GM18508 (cell line): Measurements from ENCODE around the gene AXDND1.

Experiments
- ATAC-seq: cut with Tn5 transposase; IDR thresholded peaks from one replicate; pipeline ENCODE4 v1.9.1; 2021; ENCODE audit warnings: moderate number of reproducible peaks; ENCODE audit not compliant: insufficient read depth, unreplicated experiment

The AXDND1 gene

DNA sequence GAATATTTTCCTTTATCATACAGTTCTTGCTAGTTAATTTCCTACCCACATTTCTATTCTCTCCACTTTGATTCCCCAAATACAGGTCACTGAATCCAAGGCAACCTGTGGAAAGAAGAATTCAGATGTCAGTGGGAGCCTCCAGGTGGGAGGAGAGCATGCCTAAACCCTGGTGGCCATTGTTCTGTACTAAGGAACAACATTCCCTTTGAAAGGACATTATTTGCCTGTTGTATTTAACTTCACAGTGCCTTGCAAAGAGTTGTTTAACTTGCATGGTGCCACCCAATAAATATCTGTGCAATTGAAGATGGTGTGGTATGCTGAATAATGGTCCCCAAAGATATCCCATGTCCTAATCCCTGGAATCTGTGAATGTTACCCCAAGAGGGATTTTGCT is 188.7 kb downstream of the AXDND1 start:
- no peak for ATAC-seq

DNA sequence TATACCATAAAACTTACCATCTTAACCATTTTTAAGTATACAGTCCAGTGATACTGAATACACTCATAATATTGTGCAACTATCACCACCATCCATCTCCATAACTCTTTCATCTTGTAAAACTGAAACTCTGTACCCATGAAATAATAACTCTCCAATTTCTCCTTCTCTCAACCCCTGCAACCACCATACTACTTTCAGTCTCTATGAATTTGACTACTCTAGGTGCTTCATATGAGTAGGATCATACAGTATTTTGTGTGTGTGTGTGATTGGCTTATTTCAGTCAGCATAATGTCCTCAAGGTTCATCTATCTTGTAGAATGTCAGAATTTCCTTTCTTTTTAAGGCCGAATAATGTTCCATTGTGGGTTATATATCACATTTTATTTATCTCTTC is 192.3 kb downstream of the AXDND1 start:
- ATAC-seq: no peak

DNA sequence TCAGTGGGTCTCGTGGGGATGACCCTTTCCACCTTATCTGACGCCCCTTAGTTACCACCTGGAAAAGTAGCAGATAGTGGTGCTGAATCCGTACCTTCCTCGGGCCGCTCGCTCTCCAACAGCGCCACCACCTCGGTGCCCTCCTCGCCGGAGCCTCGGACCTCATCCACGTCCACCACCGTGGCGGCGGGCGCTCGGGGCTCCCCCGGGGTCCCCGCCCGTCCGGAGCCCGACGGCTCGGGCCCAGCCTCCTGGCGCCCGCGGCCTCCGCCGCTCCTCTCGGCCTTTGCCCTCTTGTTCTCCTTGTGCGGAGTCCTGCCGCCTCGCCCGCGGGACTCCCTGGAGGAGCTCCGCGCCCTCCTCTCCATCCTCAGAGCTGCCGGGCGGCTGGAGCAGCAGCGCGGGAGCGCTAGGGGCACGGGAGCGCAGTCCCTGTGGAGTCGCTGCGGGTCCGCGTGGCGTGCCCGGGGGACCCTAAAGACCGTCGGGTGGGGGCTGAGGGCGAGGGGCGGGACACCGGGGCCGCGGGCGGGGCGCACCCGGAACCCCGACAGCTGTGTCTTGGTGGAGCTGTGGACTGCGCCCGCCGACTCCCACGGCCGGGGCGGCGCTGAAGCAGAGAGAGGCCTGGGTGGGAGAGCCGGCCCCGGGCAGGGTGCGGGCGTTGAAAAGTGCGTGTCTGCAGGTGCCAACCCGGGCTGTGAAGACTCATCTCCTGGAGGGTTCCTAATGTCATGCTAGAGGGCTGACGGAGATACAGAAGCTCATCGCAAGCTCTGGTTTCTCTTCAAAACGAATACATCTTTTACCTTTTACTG is 209.9 kb downstream of the AXDND1 start, which contains the start of gene NPHS2:
NPHS2 (minus strand) TSS at position 452 of the 818 bp plus-strand sequence; CDS start at position 368, 84 bp downstream.
- no peak for ATAC-seq

DNA sequence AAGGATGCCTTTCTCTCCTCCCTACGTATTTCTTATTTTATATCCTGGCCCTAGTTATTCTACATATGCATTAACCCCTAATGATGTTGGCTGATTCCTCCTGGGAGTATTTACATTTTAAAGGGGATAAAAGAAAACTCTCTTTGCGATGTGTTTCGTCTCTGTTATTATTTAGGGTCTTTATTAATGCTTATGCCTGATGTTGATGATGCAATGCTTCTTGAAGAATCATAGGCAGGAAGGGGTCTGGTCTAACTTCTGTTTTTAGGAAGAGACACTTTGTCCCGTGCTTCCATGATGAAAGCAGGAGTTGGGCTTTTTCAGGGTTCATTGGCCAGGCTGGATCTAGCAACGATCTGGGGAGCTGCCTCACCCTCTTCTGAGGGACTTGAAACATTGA is 210.7 kb downstream of the AXDND1 start:
- ATAC-seq: no peak

DNA sequence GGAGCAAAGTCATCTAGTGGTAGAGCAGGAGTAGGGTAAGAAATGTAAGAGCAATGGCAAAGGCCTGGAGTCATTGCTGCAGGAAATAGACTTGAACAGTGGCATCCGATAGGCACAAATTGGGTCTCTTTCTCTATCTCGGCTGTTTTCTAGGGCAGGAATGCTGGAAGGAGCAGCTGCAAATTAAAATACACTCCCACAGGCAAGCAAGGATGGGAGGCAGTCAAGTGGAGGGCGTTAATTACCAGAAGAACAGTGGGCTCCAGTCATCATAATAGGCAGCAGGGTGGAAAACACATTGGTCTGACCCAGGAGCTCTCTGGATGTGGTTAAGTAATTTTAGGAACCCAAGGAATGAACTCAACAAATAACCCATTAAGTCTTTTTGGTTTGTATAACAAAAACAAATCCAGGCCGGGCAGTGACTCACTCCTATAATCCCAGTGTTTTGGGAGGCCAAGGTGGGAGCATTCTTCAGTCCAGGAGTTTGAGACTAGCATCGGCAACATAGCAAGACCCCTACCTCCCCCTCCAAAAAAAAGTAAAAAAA is 218.1 kb downstream of the AXDND1 start:
- no peak for ATAC-seq

DNA sequence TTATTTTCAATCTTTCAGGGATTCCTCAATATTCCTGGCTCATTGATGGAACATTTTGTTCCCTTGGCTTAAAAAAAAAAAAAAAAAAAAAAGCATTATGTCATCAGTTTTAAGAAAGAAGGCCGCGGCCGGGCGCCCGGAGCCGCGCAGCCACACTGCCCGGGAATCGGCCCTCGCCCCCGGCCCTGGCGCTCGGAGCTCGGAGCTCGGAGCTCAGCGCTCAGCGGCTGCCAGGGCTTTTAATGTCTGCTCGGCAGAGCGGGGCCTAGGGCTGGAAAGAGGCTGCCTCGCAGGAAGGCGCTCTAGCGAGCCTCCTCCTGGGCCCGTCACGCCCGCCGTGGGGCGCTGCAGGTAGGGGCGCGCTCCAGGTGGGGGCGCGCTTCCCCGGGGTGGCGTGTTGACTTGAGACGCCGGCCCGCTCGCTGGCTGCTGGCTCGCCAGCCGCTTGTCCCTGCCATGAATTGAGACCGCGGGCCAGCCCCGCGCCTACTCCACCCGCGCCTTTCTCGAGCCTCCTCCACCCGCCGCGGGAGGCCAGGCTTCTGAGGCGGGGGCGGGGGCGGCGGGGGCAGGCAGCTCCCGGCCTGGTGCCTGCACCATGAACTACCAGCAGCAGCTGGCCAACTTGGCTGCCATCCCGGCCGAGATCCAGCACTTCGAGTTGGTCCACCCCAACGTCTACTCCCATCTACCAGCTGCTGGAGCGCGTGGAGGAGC is 220.5 kb downstream of the AXDND1 start:
- ATAC-seq: no peak

DNA sequence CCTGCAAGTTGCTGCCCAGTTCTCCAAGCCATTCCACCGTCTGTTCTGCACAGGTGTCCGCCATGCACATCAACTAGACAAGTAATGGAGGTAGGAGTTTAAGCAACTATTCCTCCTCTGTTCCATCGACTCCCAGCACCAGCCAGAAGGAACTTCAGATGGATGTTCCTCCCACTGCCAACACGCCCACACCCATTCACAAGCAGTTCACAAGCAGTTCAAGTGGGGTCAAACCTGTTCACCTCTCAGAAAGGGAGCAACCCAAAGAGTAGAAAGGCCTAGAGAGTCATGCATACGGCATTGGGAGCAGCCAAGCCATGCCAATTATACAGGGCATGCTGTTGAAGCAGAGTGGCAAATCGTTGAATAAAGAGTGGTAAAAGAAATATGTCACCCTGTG is 221.6 kb downstream of the AXDND1 start:
- no peak for ATAC-seq

DNA sequence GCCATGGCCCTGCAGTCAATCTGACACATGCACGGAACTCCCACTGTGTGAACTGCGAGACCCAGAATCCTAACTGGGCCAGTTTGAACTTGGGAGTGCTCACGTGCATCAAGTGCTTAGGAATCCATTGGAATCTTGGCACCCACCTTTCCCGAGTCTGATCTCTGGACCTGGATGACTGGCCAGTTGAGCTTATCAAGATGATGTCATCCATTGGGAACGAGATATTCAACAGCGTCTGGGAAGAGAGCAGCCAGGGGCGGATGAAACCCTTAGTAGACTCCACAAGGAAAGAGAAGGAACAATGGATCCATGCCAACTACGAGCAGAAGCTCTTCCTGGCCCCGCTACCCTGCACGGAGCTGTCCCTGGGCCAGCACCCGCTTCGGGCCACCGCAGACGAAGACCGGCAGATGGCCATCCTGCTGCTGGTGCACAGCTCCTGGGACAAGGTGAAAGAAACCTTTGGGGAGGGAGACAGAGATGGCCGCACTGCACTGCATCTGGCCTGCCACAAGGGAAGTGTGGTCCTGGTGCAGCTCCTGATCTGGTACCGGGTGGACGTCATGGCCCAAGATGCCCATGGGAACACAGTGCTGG is 222.8 kb downstream of the AXDND1 start:
- ATAC-seq: no peak

DNA sequence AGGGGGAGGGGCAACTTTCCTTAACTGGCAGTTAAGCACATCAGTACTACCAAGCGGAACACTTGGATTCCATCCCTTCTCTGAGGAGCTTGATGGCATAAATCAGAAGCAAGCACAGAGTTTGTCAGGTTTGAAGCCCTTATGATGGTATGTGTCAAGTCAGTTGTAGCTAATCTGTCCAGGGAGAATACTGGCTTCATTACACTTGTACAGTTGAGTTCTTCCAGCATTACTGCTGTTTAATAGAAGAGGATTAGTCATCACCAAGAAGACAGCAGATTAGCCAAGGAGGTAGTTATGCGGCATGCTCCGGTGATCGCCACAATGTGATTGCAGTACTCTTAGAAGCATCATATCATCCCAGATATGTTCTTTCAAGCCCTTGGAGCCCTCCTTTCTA is 223.7 kb downstream of the AXDND1 start:
- ATAC-seq: no peak

DNA sequence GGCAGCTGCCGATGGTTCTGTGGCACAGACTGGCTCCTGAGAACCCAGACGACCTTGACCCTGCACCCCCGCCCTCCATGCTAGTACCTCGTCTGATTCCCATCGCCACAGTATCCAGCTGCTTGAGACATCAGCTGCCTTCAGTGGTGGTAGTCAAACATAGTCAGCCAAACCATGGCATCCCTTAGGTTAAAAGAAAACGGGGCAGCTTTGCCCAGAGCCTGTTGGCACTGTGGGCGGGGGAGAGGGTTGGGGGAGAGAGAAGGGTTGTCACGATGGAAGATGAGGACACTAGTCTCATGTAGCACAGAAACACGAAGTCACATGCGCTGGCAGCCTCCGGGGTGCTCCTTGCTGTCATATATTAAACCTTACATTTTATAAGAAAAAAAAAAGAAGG is 224.9 kb downstream of the AXDND1 start:
- ATAC-seq: no peak

DNA sequence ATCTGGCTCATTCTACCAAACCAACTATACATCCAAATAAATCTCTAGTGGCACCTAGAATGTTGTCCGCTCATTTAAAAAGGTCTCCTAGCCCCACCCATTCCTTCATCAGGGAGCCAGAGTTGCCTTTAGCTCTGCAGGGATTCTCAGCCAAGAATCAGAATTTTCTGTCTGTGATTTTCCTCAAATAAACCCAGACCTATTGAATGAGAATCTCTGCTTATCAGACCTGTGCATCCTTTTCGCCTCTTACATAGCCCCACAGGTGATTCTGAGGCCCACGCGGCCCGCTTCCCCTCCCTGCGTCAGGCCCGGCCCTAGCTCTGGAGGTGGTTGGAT is 225.5 kb downstream of the AXDND1 start:
- ATAC-seq: no peak

DNA sequence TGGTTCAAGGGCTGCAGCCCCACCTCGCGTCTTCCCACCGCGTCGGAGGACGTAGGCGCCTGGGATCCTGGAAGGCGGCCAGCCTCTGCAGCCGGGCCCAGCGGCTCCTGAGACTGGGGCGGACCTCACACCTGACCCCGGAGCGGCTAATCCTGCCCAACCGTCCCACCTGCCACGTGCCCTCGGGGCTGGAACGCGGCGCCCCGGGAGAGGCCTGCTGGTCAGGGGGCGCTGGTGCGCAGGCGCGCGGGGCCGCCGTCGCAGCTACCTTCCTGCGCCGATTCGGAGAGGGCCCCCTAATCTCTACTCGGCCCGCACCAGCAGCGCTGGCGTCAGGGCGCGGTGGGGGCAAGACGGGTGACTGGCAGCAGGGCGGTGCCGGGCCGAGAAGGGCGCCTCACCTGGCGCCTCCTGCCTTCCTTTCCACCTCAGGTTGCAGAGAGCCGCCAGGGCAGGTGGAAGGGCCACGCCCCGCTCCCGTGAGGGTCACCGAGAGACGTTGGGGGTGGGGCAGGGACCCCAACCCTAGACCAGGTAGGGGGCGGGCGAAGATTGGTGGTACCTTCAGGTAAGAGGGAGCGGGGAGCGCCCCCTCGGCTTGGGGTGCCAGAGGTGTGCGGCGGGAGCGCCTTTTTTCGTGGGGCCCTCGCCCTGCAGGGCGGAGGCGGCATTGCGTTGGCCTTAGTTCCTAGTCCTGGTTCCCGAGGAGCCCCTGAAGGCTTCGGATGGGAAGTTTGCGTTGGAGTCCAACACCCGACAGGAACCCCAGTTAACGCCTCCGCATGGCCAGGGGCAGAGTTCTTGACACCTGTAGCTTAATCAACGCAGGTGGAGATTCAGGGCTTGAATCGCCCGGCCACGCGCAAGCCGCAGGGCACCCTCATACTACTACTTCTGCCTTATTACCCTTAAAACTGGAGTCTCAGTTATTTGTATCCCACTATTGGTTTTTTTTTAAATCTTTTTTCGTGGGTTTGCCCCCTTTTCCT is 226.1 kb downstream of the AXDND1 start, which contains the start of gene TDRD5:
TDRD5 (plus strand) TSS at position 241 of the 989 bp plus-strand sequence. CDS start 784 bp downstream, outside the sequence.
- ATAC-seq: no peak

DNA sequence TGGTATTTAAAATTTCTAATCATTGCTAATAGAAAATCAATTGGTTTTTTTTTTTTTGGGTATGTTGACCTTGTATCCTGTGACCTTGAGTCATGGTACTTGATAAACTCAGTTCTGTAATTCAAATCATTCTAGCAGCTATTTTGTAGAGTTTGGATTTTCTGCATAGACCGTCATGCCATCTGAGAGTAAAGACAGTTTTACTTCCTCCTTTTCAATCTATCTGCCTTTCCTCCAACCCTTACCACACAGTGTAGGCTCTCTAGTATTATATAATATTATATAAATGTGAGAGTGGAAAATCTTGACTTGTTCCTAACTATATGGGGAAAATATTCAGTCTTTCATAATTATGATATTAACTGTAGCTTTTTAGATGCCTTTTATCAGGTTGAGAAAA is 232.9 kb downstream of the AXDND1 start:
- no peak for ATAC-seq

DNA sequence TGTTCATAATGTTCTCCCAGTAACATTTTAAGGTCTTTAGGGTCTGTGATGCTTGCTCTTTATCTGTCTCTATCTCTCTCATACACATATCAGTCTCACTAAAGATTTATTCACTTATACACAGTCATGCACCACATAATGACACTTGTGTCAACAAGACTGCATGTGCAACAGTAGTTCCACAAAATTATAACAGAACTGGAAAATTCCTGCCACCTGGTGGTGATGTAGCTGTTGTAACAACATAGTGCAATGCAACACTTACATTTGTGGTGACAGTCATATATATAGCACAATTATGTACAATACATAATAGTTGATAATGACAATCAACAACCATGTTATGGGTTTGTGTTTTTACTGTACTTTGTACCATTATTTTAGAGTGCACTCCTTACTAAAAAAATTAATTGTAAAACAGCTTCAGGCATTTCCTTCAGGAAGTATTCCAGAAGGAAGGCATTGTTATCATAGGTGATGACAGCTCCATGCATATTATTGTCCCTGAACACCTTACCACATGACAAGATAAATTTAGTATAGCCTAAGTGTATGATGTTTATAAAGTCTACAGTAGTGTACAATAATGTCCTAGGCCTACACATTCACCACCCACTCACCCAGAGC is 234.0 kb downstream of the AXDND1 start:
- ATAC-seq: no peak

DNA sequence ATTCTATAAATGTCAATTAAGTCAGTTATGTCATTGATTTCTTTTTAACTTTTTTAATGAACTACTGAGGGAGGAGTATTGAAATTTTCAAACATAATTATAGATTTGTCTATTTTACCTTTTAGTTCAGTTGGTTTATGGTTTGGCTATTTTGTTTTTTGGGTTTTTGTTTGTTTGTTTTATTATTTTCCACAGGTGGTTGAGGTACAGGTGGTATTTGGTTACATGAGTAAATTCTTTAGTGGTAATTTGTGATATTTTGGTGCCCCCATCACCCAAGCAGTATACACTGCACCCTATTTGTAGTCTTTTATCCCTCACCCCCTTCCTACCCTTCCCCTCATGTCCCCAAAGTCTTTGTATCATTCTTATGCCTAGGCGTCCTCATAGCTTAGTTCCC is 235.3 kb downstream of the AXDND1 start:
- ATAC-seq: no peak
